K562 (cell line): Measurements from ENCODE around the gene FBXW7. TPM values are rescaled to one million over a fixed set of nuclear protein-coding genes. Genes with fewer than 3 reads are reported as not detected.

Experiments used
- ATAC-seq: fragments of 200-7000 bp; cut with Tn5 transposase; 3 replicates; pipeline ENCODE4 v1.9.1; 2020; ENCODE audit warnings: moderate library complexity
- BruUV-seq: library from RNA; stranded (reverse); fragments of 400-500 nt; replicated peaks from 2 replicates; lab custom pipeline; 2021; lab: Mats Ljungman, UMichigan
- CTCF ChIA-PET: fragments of 300-600 bp; formaldehyde crosslinking; extraction: SDS; loops from one replicate; lab custom pipeline; 2021; ENCODE audit warnings: low intra/inter-chr PET ratio; lab: Yijun Ruan, JAX
- POLR2A ChIA-PET: fragments of 300-600, 350-650 bp; sonication (Branson Sonifier 250); formaldehyde crosslinking; extraction: SDS; loops from one replicate; lab custom pipeline; 2021; ENCODE audit warnings: antibody characterized with exemption, inconsistent platforms; lab: Yijun Ruan, JAX
- DNase-seq, 4 experiments: peaks; one replicate each; pipeline versions ENCODE4 v3.0.0 to v3.0.0-alpha.2; 2011 to 2018; ENCODE audit warnings: low spot score in 3 of 4, mixed read lengths in 3 of 4; ENCODE audit errors: extremely low read depth in 1 of 4
- FAIRE-seq: peaks from 2 replicates; lab custom pipeline; 2011; peaks lifted over from hg19 to GRCh38; lab: Jason Lieb, UNC
- H2AFZ ChIP-seq: 2 replicates; pipeline ENCODE4 v1.6.0; 2011; ENCODE audit warnings: low read depth, low read length, control low read depth, inconsistent platforms
- H3K27ac ChIP-seq: fragments of 200-600 bp; 3 replicates; pipeline ENCODE4 v1.8.0; 2011; ENCODE audit warnings: low read depth, mild to moderate bottlenecking, control low read depth, inconsistent platforms, low read length, moderate library complexity, mixed read lengths; ENCODE audit errors: extremely low read depth
- H3K27me3 ChIP-seq, 2 experiments: fragments of 300-600 bp in 1 of 2; 2 replicates in 1 of 2; 3 replicates in 1 of 2; pipeline versions ENCODE4 v1.6.0 to v1.8.0; 2011; ENCODE audit warnings: inconsistent platforms in 2 of 2, low read length in 2 of 2, mild to moderate bottlenecking in 1 of 2, mixed read lengths in 1 of 2, moderate library complexity in 1 of 2; ENCODE audit not compliant: control insufficient read depth in 2 of 2, insufficient read depth in 2 of 2
- H3K36me3 ChIP-seq: fragments of 300-600 bp; 3 replicates; pipeline ENCODE4 v1.8.0; 2011; ENCODE audit warnings: mild to moderate bottlenecking, low read length, inconsistent platforms; ENCODE audit not compliant: control insufficient read depth, insufficient read depth
- H3K4me1 ChIP-seq, 2 experiments: fragments of 200-600 bp in 1 of 2; replicated peaks in 1 of 2; 2 replicates in 1 of 2; 3 replicates in 1 of 2; pipeline versions ENCODE4 v1.5.1 to v1.8.0; 2011; ENCODE audit warnings: inconsistent platforms in 2 of 2, low read length in 2 of 2, mild to moderate bottlenecking in 1 of 2, mixed read lengths in 1 of 2, moderate library complexity in 1 of 2; ENCODE audit not compliant: control insufficient read depth in 2 of 2, insufficient read depth in 2 of 2
- H3K4me2 ChIP-seq: 2 replicates; pipeline ENCODE4 v1.6.1; 2011; ENCODE audit warnings: low read length, control low read depth, inconsistent platforms, mixed read lengths; ENCODE audit not compliant: insufficient read depth
- H3K4me3 ChIP-seq: fragments of 200-600 bp; sonication (generic), shearing (Covaris generic); 2 replicates; pipeline ENCODE4 v1.5.1; 2016; ENCODE audit warnings: control low read depth, inconsistent platforms
- H3K79me2 ChIP-seq: fragments of 200-600 bp; 3 replicates; pipeline ENCODE4 v1.8.0; 2011; ENCODE audit warnings: low read length, inconsistent platforms; ENCODE audit not compliant: control insufficient read depth, insufficient read depth
- H3K9ac ChIP-seq, 2 experiments: 2 replicates each; pipeline versions ENCODE4 v1.6.0 to v1.6.1; 2011; ENCODE audit warnings: low read depth in 2 of 2, low read length in 2 of 2, control low read depth in 1 of 2, inconsistent platforms in 1 of 2, mild to moderate bottlenecking in 1 of 2, mixed read lengths in 1 of 2; ENCODE audit not compliant: insufficient read depth in 1 of 2
- H3K9me1 ChIP-seq: one replicate; pipeline ENCODE4 v1.6.0; 2011; ENCODE audit warnings: inconsistent platforms, mild to moderate bottlenecking, low read length, moderate library complexity; ENCODE audit not compliant: control insufficient read depth, insufficient read depth
- H3K9me3 ChIP-seq: replicated peaks from 2 replicates; pipeline ENCODE4 v1.5.1; 2011; ENCODE audit warnings: low read depth, low read length, inconsistent platforms; ENCODE audit not compliant: control insufficient read depth, insufficient read depth
- H4K20me1 ChIP-seq: replicated peaks from 2 replicates; pipeline ENCODE4 v1.6.1; 2011; ENCODE audit warnings: low read length, inconsistent platforms, mixed read lengths; ENCODE audit not compliant: control insufficient read depth, insufficient read depth
- ASH1L ChIP-seq: fragments of 450-650 bp; IDR thresholded peaks from 2 replicates; pipeline ENCODE4 v1.6.1; 2018; ENCODE audit warnings: borderline replicate concordance, mild to moderate bottlenecking, low read depth; ENCODE audit not compliant: partially characterized antibody
- BRD4 ChIP-seq: fragments of 200-600 bp; sonication (generic); IDR thresholded peaks from 2 replicates; pipeline ENCODE4 v1.6.1; 2017; ENCODE audit warnings: inconsistent platforms
- CBX5 ChIP-seq: IDR thresholded peaks from 2 replicates; pipeline ENCODE4 v1.6.1; 2014; ENCODE audit warnings: low read depth, borderline replicate concordance
- FOXO4 ChIP-seq: fragments of 450-650 bp; formaldehyde crosslinking; IDR thresholded peaks from 2 replicates; pipeline ENCODE4 v1.4.0; 2020; ENCODE audit warnings: mild to moderate bottlenecking, moderate library complexity
- POLR2A ChIP-seq: fragments of 450-650 bp; conservative IDR thresholded peaks from 2 replicates; pipeline ENCODE4 v1.6.1; 2016
- POU5F1 ChIP-seq: fragments of 150-350 bp; IDR thresholded peaks from 2 replicates; pipeline ENCODE4 v1.6.1; 2014; ENCODE audit warnings: borderline replicate concordance, low read length, low read depth, mild to moderate bottlenecking; ENCODE audit not compliant: partially characterized antibody
- TRIM25 ChIP-seq: fragments of 450-650 bp; IDR thresholded peaks from 2 replicates; pipeline ENCODE4 v1.7.0; 2016; ENCODE audit warnings: borderline replicate concordance
- ZEB2 ChIP-seq: fragments of 450-650 bp; IDR thresholded peaks from 2 replicates; pipeline ENCODE4 v1.6.1; 2016
- ZNF133 ChIP-seq: fragments of 250-450 bp; sonication (Bioruptor Pico); IDR thresholded peaks from 2 replicates; pipeline ENCODE4 v1.4.0; 2020; ENCODE audit warnings: mild to moderate bottlenecking
- ZNF347 ChIP-seq: fragments of 450-650 bp; formaldehyde crosslinking; IDR thresholded peaks from 2 replicates; pipeline ENCODE4 v1.4.0; 2020; ENCODE audit warnings: low read depth, mild to moderate bottlenecking, moderate library complexity
- whole genome bisulfite sequencing: fragments of 100-300 bp; shearing (Covaris generic); methylation state at CpG from one replicate; pipeline ENCODE4 v1.1.6; 2016; ENCODE audit warnings: low coverage, mixed read lengths; ENCODE audit not compliant: insufficient coverage; ENCODE audit errors: missing lambda C conversion rate; 5-methylcytosine and 5-hydroxymethylcytosine counted together
- in situ Hi-C: fragments of 300-500 bp; cut with MboI; formaldehyde crosslinking; loops from 4 replicates; pipeline ENCODE4 v1.15.0; 2018; ENCODE audit warnings: inconsistent platforms, mixed read lengths
- intact Hi-C: fragments of 100-400 bp; cut with micrococcal nuclease; formaldehyde crosslinking; loops from 2 replicates; pipeline ENCODE4 v1.14.2; 2022
- polyA plus RNA-seq, 8 experiments: library from polyadenylated mRNA; depleted of rRNA in 4 of 8; stranded (reverse) in 5 of 8; unstranded in 3 of 8; fragments of >200 nt; fragmentation: Nextera tagmentation in 2 of 8; fragmentation: Illumina TruSeq in 1 of 8; extraction: Ambion mirVana in 2 of 8; extraction: Trizol in 1 of 8; gene quantifications; 2 replicates each; pipeline versions ENCODE4 v1.2.1 to v1.2.3, GENCODE V29; 2011 to 2014; ENCODE audit warnings: inconsistent platforms in 1 of 8, missing spikeins in 1 of 8
- total RNA-seq, 7 experiments: library from RNA; depleted of rRNA in 6 of 7; stranded (reverse); fragments of >200 nt in 6 of 7; fragmentation: Illumina TruSeq in 2 of 7; extraction: Trizol in 2 of 7; gene quantifications; 2 replicates each; pipeline versions ENCODE4 v1.2.1 to v1.2.3, GENCODE V29; 2011 to 2021; ENCODE audit warnings: low replicate concordance in 1 of 7

The FBXW7 gene
- total and polyA plus RNA-seq, 9 of the 15 experiments (the other 6 are each of a cell fraction or from before 2014, with no cell fraction given) = 6.8 to 44.2 (median 16.4) TPM

- Histone ChIP-seq H3K79me2 (no peaks in the 10 kb centered on the region), H3K9me1 (no peaks in the 10 kb centered on the region), H2AFZ (no peak overlapping the region), H3K27ac (no peak overlapping the region), H3K27me3 (no peaks in the 10 kb centered on the region), H3K9me3 (no peaks in the 10 kb centered on the region), H3K4me3 (no peak overlapping the region), H3K36me3 (no peaks in the 10 kb centered on the region)
- DNase-seq = no peak
- no peak for ATAC-seq
- WGBS = 91% methylated on average over 3 of the region's 3 CpGs
- no TSS peak for BruUV-seq
- in situ Hi-C loops = no loop called here
- TF ChIP-seq ZNF347 (CRISPR knock-in tag) (no peak), BRD4 (no peak), ZNF133 (CRISPR knock-in tag) (no peak), ASH1L (no peak), CBX5 (no peak), ZEB2 (no peak), POLR2A (no peak), FOXO4 (CRISPR knock-in tag) (no peak), POU5F1 (no peak), TRIM25 (no peak)
- TF ChIP-seq, all 486 proteins: peak for 0
- Histone ChIP-seq H3K4me2 (no peak overlapping the region), H3K4me1 (no peaks in the 10 kb centered on the region), H3K9ac (no peak overlapping the region), H4K20me1 (no peaks in the 10 kb centered on the region)
- CTCF ChIA-PET = no interaction called here
- no peak for FAIRE-seq
- POLR2A ChIA-PET = no interaction called here
- intact Hi-C loops = no loop called here
Measured at GRCh38 chr4:152368001-152368400, 167.9 kb downstream of the FBXW7 start.
